Measurements from ENCODE around the gene G6PC3. TPM values are rescaled to one million over a fixed set of nuclear protein-coding genes. Genes with fewer than 3 reads are reported as not detected.

Gene G6PC3
- polyA plus RNA-seq, 1 of the 3 experiments (the other 2 are of a cell fraction) = 166 TPM

DNA sequence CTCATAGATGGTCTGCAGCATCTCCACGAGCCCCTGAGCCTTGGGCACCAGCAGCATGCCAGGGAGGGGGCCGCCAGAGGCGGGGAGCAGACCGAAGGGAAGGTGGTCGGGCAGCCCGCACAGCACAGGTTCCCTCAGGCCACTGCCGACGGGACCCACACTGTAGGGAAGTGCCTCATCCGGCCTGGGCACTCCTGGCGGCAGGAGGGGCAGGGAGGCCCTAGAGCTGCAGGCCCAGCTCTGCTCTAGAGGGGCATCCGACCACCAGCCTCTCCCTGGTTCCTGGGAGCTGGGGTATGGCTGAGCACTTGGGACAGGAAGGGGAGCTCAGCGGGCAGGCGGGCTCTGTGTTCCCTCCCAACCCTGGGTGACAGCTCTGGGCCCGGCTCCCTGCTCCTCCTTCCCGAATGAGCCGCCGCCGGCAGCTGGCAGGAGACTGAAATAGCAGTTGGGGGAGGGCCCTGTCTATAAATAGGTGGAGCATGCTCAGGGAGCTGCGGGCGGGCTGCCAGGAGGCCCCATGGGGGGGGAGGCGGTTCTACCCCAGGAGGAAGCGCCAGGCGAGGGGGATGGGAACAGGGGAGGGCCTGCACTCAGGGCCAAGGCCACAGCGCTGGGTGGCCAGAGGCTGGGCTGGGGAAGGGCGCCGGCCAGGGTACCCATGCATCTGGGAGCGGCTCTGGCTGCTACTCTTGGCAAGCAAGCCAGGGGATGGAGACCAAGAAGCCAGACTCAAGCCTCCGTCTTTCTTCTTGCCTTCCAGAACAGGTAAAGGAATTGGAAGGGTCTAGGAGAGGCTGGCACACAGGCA, 40.5 kb downstream of the G6PC3 start (continued):
- TF ChIP-seq USF2 (IDR thresholded peaks at IDR 0.05; ENCODE audit: borderline replicate concordance, low read depth, low read length) = no peak
- TF ChIP-seq SIN3A (IDR thresholded peaks at IDR 0.05; ENCODE audit: borderline replicate concordance, low read depth, low read length) = peak; percentile 90
- peak; percentile 100 for TF ChIP-seq MEF2A (IDR thresholded peaks at IDR 0.05; ENCODE audit: borderline replicate concordance, low read depth)
- TF ChIP-seq USF1 (IDR thresholded peaks at IDR 0.05; ENCODE audit: borderline replicate concordance, low read depth) = no peak; the same call in 1 of the 2 replicates
- 0 out of 2 replicates have a peak, but pooled peaks have one; percentile 19 for TF ChIP-seq YY1 (IDR thresholded peaks at IDR 0.05; ENCODE audit: low read depth)
- peak; percentile 98 for TF ChIP-seq NFIC (IDR thresholded peaks at IDR 0.05; ENCODE audit: borderline replicate concordance)
- TF ChIP-seq, protein P1, sequence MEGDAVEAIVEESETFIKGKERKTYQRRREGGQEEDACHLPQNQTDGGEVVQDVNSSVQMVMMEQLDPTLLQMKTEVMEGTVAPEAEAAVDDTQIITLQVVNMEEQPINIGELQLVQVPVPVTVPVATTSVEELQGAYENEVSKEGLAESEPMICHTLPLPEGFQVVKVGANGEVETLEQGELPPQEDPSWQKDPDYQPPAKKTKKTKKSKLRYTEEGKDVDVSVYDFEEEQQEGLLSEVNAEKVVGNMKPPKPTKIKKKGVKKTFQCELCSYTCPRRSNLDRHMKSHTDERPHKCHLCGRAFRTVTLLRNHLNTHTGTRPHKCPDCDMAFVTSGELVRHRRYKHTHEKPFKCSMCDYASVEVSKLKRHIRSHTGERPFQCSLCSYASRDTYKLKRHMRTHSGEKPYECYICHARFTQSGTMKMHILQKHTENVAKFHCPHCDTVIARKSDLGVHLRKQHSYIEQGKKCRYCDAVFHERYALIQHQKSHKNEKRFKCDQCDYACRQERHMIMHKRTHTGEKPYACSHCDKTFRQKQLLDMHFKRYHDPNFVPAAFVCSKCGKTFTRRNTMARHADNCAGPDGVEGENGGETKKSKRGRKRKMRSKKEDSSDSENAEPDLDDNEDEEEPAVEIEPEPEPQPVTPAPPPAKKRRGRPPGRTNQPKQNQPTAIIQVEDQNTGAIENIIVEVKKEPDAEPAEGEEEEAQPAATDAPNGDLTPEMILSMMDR (IDR thresholded peaks at IDR 0.05) = no peak
- TF ChIP-seq RAD21 (IDR thresholded peaks at IDR 0.05; ENCODE audit: low read length) = no peak
- peak; percentile 51; the same call in 1 of the 2 replicates for TF ChIP-seq RXRA (IDR thresholded peaks at IDR 0.05; ENCODE audit: borderline replicate concordance, low read depth)
- TF ChIP-seq REST (IDR thresholded peaks at IDR 0.05; ENCODE audit: low read depth, low read length) = peak; percentile 32; the same call in 1 of the 2 replicates
- no peak for TF ChIP-seq GABPA (IDR thresholded peaks at IDR 0.05; ENCODE audit: low read depth)
- TF ChIP-seq GATA2 (CRISPR knock-in tag; IDR thresholded peaks at IDR 0.05) = no peak
- TF ChIP-seq NRF1 (IDR thresholded peaks at IDR 0.05; ENCODE audit: low read depth, low read length) = peak; percentile 72
- TF ChIP-seq ZBTB33 (IDR thresholded peaks at IDR 0.05; ENCODE audit: borderline replicate concordance, low read depth) = no peak
